Germinal center (tissue), 1 donor: ENCODE data around the gene RAPGEF5.

Source experiments
- DNase-seq: peaks from one replicate; pipeline ENCODE4 v3.0.0; 2012; ENCODE audit warnings: mixed read lengths, low spot score

The RAPGEF5 gene

GRCh38 chr7:22216832-22217475 lies 140.0 kb downstream of the RAPGEF5 start:
- no peak for DNase-seq

- DNase-seq: no peak
Observed at GRCh38 chr7:22216309-22216708, 140.6 kb downstream of the RAPGEF5 start.

DNA sequence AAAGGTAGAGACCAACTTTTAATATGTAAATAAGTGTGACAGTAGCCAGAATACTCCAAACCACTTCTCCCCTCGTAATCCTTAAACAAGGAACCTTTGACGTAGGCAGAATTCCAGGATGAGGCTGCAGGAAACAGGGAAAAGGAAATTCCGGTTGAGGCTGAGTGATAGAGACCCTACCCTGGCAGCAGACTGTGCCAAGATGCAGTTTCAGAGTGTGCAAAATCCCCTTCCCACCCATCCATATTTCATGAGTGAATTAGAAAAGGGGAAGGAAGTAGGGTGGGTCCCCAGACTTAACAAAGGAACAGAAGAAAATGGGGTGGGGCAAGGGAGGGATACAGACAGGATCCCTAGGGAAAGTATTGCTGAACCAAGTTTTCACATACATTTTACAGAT lies 143.0 kb downstream of the RAPGEF5 start:
- DNase-seq: no peak

GRCh38 chr7:22213081-22213480 lies 143.9 kb downstream of the RAPGEF5 start:
- no peak for DNase-seq

- no peak for DNase-seq
Observed at GRCh38 chr7:22210967-22211366, 146.0 kb downstream of the RAPGEF5 start.

GRCh38 chr7:22210355-22210754 lies 146.6 kb downstream of the RAPGEF5 start:
- DNase-seq: no peak

GRCh38 chr7:22208799-22209198 lies 148.2 kb downstream of the RAPGEF5 start:
- no peak for DNase-seq

- no peak for DNase-seq
Observed at GRCh38 chr7:22207724-22208225, 149.2 kb downstream of the RAPGEF5 start.

DNA sequence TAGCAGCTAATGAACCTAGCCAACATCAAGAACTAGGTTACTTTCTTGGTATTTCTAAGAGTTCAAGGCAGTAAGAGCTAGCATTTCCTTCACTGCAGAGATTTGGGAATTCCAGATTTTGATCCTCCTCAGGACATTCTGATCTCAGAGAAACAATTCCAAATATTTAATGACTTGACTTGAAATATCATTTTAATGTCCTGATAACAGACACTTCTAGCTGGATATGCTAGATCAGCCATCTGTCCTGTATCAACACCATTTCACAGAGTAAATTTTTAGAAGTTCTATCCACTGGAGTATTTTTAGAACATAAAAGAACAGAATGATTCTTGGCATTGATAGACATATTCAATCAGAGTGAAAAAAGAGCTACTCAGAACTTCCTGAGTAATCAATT lies 151.3 kb downstream of the RAPGEF5 start:
- DNase-seq: no peak

GRCh38 chr7:22204312-22204711 lies 152.6 kb downstream of the RAPGEF5 start:
- DNase-seq: no peak

GRCh38 chr7:22202141-22202540 lies 154.8 kb downstream of the RAPGEF5 start:
- DNase-seq: no peak

DNA sequence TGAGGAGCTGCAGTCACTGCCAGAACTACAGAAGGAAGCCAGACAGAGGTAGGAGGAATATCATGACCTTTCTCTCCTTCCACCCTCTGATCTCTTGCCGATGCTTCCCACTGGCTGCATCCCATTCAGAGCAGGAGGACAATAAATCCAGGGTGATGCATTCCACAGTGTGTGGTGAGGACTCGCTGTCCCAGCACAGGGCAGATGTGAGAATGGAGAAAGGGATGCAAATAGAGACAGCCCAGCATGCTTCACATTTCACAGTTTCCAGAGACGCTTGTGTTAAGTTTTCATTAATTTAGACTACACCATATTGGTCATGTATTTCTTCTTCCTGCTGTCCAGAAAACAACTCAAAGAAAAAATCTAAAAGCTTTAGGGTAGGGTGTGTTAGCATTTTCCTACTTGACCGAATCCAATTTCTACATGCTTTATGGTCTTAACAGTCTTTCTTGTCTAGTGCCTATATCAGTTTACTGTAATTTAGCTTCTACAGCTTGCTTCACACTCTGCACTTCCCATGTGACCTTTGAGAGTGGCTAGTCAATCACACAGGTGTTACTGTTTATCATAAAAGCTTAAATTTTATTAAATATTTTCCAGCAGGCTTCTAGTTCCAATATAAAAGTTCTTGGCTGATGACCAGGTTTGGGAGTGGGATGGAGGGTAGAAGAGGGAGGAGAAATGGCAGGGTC lies 155.6 kb downstream of the RAPGEF5 start:
- no peak for DNase-seq

DNA sequence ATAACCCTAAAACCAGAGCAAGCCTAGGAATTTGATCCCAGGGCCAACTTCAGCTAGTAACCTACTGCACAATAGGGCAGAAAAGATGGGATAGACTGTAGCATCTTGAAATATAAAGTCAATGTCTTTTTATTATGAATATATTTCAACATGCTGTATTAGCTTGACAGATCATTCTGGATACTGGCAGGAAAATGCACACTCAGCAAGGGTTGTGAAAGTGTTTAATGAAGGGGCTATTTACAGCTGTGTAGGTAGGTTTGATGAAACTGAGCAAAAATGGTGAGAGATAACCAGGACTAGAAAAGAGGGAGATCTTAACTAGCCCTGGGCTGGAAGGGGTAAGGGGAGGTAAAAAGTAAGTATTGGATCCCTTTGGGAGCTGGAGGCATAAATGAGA lies 156.2 kb downstream of the RAPGEF5 start:
- DNase-seq: no peak

- DNase-seq: no peak
Observed at GRCh38 chr7:22200238-22200637, 156.7 kb downstream of the RAPGEF5 start.

- DNase-seq: no peak
Observed at GRCh38 chr7:22197376-22197775, 159.6 kb downstream of the RAPGEF5 start.

DNA sequence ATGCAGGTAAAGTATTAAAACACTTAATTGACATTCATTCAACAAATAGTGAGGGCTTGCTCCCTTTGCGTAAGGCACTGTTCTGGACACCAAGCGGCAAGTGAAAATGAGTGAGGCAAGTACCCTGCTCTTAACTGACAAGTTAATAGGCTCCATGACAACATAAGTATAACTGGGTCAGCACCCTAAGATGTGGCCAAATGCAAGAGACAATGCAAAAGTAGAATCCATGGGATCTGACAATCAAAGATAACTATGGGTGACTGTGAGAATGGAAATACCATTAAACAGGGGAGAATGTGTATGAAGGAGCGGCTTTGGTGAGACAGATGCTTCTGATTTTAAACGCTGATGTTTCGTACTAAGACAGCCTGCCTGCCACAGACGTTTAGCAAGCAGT lies 160.5 kb downstream of the RAPGEF5 start:
- DNase-seq: no peak

DNA sequence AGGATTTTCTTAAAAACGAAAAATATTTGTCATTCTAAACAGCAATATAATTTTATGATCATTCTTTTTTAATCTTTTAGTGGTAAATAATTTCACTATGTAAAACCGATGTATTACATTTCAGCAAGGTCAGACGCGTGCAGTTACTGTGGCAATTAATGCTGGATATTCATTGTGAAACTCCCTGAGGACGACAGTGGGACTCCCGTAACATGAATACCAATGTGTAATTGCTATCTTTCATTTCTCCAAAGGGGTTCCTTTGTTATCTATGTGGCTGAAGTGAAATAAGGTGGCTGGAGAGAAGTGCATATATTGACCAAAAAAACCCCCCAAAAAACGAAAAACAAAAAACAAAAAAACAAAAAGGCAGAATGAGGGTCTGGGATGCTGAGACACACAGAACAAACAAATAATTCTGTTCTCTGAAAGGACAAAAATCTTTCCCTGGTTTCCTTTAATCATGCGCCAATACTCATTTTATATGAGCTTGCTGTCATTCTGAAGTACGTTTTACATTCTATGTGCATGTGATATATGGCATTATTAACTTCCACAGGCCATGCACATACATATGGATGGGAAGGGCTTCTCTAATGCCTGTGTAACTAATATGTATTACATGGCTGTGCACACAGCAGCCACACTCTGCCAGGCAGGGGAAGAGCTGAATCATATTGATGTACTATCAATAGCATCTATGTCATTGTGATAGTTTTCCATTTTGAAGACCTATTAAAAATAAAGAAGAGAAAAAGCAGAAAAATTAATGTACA lies 161.4 kb downstream of the RAPGEF5 start:
- DNase-seq: no peak

DNA sequence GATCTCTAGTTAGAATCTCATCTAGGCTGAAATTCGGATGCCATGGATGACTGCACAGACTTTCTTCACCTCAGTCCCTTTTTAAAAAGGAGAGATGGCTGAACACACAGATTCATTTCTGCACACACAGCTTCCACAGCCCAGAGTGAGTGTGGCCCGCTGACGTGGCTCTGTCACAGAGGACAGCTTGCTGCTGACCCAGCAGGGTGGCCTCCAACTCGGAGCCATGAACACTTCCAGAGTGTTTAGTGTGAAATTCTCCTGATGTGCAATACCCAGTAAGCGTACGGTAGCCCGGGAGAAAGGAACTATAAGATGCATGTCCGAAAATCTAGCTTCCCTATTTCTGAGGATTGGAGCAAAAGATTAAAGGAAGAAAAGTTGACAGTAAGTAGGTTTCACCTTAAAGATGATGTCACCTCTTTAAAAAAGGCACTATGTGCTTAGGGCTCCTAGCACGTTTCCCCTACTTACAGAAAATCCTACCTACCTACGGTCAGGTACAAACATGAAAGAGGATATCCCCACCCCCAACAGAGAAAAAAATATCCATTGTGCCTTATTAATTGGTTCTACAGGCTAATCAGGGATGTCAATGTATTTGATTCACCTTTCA lies 162.2 kb downstream of the RAPGEF5 start:
- no peak for DNase-seq

- no peak for DNase-seq
Observed at GRCh38 chr7:22193450-22193983, 163.4 kb downstream of the RAPGEF5 start.

DNA sequence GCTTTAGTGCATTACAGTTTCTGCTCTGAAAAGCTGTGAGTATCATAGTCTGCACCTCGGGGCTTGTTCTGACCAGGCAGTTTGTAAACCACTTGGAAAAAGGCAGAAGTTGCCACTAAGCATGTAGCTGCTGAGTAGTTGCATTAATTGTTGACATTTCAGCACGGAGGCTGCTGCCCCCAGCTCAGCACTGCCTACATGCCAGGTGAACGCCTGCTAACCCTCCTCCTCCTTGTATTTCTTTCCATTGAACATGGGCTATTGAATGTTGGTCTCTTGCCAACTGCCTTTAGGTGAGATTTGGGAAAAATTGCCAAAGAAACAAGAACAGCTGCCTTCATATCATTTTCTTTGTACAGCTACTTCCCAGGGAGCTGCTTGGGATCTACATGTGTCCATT lies 164.2 kb downstream of the RAPGEF5 start:
- no peak for DNase-seq

DNA sequence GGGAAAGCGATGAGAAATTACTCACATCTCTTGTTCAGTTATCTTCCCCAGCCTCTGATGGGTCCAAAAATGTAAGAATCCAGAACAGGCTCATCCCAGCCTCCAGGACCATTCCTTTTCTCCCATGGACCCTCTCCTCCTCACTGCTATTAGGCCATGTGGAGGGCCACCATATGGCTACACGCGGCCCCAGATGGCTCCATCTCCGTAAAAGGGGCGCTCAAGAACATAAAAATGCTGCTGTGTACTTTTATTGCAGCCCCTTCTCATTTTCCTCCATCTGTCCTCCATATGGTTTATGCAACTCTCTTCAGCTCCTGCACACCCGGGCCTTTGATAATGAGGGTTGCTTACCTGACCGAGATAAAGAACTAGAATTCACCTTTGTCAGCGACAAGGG lies 166.2 kb downstream of the RAPGEF5 start:
- no peak for DNase-seq

DNA sequence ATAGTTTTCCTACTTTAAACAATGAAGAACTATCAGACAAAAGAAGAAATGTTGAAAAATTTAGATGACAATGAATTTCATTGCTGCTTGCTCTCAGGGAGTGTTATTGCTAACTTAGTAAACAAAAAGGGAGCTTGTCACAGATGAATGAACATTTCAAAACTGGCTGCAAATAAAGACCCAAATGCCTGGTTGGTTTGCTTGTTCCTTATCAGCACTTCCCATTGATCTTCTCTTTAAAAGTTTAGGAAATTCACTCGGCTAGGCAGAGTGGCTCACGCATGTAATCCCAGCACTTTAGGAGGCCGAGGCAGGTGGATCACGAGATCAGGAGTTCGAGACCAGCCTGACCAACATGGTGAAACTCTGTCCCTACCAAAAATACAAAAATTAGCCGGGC lies 167.2 kb downstream of the RAPGEF5 start:
- no peak for DNase-seq
